Endodermal cell (in vitro differentiated cells): Measurements from ENCODE around the gene CBFA2T2. TPM values are rescaled to one million over a fixed set of nuclear protein-coding genes. Genes with fewer than 3 reads are reported as not detected.
"Not testable (repeated sequence)": the region's sequence is repeated elsewhere in the genome, so short reads cannot be mapped to it uniquely, and the experiment has no call there.

Source experiments
- DNase-seq: peaks from one replicate; pipeline ENCODE4 v3.0.0-alpha.2; 2017
- H3K27ac ChIP-seq: 2 replicates; pipeline ENCODE4 v1.5.1; 2013; ENCODE audit warnings: mild to moderate bottlenecking, low read depth, low read length, moderate library complexity
- H3K27me3 ChIP-seq: 2 replicates; pipeline ENCODE4 v1.6.1; 2013; ENCODE audit warnings: mild to moderate bottlenecking, low read length, moderate library complexity; ENCODE audit not compliant: insufficient read depth, control insufficient read depth, poor library complexity, severe bottlenecking
- H3K36me3 ChIP-seq: 2 replicates; pipeline ENCODE4 v1.7.0; 2013; ENCODE audit warnings: mild to moderate bottlenecking, low read length, moderate library complexity; ENCODE audit not compliant: control insufficient read depth, insufficient read depth
- H3K4me1 ChIP-seq: one replicate; pipeline ENCODE4 v1.7.0; 2013; ENCODE audit warnings: low read length; ENCODE audit not compliant: control insufficient read depth, insufficient read depth
- H3K4me3 ChIP-seq: 2 replicates; pipeline ENCODE4 v1.5.1; 2013; ENCODE audit warnings: mild to moderate bottlenecking, low read length, moderate library complexity
- H3K9ac ChIP-seq: 2 replicates; pipeline ENCODE4 v1.6.1; 2013; ENCODE audit warnings: mild to moderate bottlenecking, low read length, moderate library complexity; ENCODE audit not compliant: poor library complexity, severe bottlenecking; ENCODE audit errors: extremely low read depth
- H3K9me3 ChIP-seq: 2 replicates; pipeline ENCODE4 v1.6.1; 2013; ENCODE audit warnings: mild to moderate bottlenecking, low read length, moderate library complexity; ENCODE audit not compliant: control insufficient read depth
- H3K27ac Mint-ChIP-seq: 2 replicates; pipeline ENCODE4 v1.8.0; 2020; ENCODE audit warnings: mixed read lengths
- H3K27me3 Mint-ChIP-seq: 2 replicates; pipeline ENCODE4 v1.8.0; 2021; ENCODE audit warnings: mild to moderate bottlenecking, mixed read lengths; ENCODE audit not compliant: insufficient read depth
- H3K36me3 Mint-ChIP-seq: 2 replicates; pipeline ENCODE4 v1.8.0; 2020; ENCODE audit warnings: low read depth, mixed read lengths
- H3K4me1 Mint-ChIP-seq: 2 replicates; pipeline ENCODE4 v1.8.0; 2020; ENCODE audit warnings: mixed read lengths
- H3K4me3 Mint-ChIP-seq: 2 replicates; pipeline ENCODE4 v1.8.0; 2020; ENCODE audit warnings: mild to moderate bottlenecking, moderate library complexity, mixed read lengths
- H3K9me3 Mint-ChIP-seq: 2 replicates; pipeline ENCODE4 v1.8.0; 2020; ENCODE audit warnings: mild to moderate bottlenecking, mixed read lengths
- WGBS, 2 experiments: methylation state at CpG; one replicate each; pipeline versions ENCODE4 v1.1.5 to v1.1.7; 2013; ENCODE audit warnings: missing lambda C conversion rate in 2 of 2, mixed read lengths in 1 of 2; ENCODE audit not compliant: insufficient coverage in 1 of 2, insufficient read length in 1 of 2; 5-methylcytosine and 5-hydroxymethylcytosine counted together
- total RNA-seq, 2 donors: library from RNA; stranded (reverse); fragmentation: NEBNext Ultra II Directional in 1 of 2; extraction: Animal tissue kit (Norgen Biotek cat#: 25700) in 1 of 2; gene quantifications; 2 replicates in 1 of 2; 3 replicates in 1 of 2; pipeline ENCODE4 v1.2.1, GENCODE V29; 2021
- TF ChIP-seq, protein P1 (sequence below): fragments of 200-600 bp; sonication (generic); conservative IDR thresholded peaks from 2 replicates; pipeline ENCODE4 v1.5.0; 2021; ENCODE audit warnings: antibody characterized with exemption, mild to moderate bottlenecking

CBFA2T2 gene
- total RNA-seq, 2 donors from 2014 or later: 26.8 to 32.7 TPM

DNA sequence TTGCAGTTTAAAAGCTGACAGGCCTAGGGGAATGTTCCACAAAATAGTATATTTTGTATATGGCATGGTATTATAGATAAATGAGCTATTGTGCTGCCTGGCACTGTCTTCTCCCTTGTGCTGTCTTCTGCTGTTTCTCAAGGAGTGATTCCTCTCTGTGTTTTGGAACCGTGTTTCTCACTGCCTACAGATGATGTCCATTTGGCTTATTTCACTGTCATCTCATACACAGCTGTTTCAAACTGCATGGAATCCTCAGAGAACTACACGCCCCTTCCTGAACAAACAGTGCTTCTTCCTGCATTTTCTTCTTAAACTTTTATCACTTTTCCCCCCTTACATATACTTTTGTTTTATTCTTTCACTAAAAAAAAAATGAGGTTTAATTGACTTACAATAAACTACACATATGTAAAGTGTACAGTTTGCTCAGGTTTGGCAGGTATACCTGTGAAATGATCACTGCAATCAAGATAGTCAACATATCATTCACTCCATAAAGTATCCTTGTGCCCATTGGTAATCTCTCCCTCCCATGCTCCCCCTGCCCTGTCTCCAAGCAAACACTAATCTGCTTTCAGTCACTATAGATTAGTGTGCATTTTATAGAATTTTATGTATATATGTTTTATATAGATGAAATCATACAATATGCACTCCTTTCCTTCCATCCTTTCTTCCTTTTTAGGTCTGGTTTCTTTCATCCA, 43.0 kb downstream of the CBFA2T2 start:
- no peak overlapping the region for H3K27ac ChIP-seq
- H3K36me3 Mint-ChIP-seq: peaks cover 21% of the 10 kb centered on the region

DNA sequence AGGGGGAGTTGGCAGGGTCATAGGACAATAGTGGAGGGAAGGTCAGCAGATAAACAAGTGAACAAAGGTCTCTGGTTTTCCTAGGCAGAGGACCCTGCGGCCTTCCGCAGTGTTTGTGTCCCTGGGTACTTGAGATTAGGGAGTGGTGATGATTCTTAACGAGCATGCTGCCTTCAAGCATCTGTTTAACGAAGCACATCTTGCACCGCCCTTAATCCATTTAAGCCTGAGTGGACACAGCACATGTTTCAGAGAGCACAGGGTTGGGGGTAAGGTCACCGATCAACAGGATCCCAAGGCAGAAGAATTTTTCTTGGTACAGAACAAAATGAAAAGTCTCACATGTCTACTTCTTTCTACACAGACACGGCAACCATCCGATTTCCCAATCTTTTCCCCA, 45.8 kb downstream of the CBFA2T2 start:
- not testable (repeated sequence) for H3K27me3 ChIP-seq, H3K4me1 ChIP-seq, H3K27me3 Mint-ChIP-seq, H3K36me3 ChIP-seq, H3K4me1 Mint-ChIP-seq, H3K4me3 Mint-ChIP-seq, H3K27ac Mint-ChIP-seq, H3K27ac ChIP-seq, DNase-seq, H3K9ac ChIP-seq, H3K4me3 ChIP-seq
- 100% methylated on average over 2 of the region's 8 CpGs; no CpG with 5 or more reads in 1 of the 2 experiments for WGBS, 2 experiments
- H3K9me3 ChIP-seq: peaks cover 11% of the 10 kb centered on the region
- peaks cover 22% of the 10 kb centered on the region for H3K36me3 Mint-ChIP-seq
- H3K9me3 Mint-ChIP-seq: peaks cover 26% of the 10 kb centered on the region

More for the DNA sequence above, 43.0 kb downstream of the CBFA2T2 start:
- H3K9me3 ChIP-seq: peaks cover 8% of the 10 kb centered on the region
- Mint-ChIP-seq H3K4me1 (no peaks in the 10 kb centered on the region), H3K27me3 (no peaks in the 10 kb centered on the region), H3K27ac (no peak overlapping the region), H3K9me3 (peaks cover 17% of the 10 kb centered on the region), H3K4me3 (no peak overlapping the region)
- no peak overlapping the region for H3K4me3 ChIP-seq
- no peak for DNase-seq
- TF ChIP-seq, protein P1, sequence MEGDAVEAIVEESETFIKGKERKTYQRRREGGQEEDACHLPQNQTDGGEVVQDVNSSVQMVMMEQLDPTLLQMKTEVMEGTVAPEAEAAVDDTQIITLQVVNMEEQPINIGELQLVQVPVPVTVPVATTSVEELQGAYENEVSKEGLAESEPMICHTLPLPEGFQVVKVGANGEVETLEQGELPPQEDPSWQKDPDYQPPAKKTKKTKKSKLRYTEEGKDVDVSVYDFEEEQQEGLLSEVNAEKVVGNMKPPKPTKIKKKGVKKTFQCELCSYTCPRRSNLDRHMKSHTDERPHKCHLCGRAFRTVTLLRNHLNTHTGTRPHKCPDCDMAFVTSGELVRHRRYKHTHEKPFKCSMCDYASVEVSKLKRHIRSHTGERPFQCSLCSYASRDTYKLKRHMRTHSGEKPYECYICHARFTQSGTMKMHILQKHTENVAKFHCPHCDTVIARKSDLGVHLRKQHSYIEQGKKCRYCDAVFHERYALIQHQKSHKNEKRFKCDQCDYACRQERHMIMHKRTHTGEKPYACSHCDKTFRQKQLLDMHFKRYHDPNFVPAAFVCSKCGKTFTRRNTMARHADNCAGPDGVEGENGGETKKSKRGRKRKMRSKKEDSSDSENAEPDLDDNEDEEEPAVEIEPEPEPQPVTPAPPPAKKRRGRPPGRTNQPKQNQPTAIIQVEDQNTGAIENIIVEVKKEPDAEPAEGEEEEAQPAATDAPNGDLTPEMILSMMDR: no peak
- WGBS, 2 experiments: 84 to 92% methylated on average over 2 of the region's 2 CpGs
- no peak overlapping the region for H3K9ac ChIP-seq
- no peaks in the 10 kb centered on the region for H3K4me1 ChIP-seq
- H3K36me3 ChIP-seq: peaks cover 8% of the 10 kb centered on the region
- no peaks in the 10 kb centered on the region for H3K27me3 ChIP-seq

DNA sequence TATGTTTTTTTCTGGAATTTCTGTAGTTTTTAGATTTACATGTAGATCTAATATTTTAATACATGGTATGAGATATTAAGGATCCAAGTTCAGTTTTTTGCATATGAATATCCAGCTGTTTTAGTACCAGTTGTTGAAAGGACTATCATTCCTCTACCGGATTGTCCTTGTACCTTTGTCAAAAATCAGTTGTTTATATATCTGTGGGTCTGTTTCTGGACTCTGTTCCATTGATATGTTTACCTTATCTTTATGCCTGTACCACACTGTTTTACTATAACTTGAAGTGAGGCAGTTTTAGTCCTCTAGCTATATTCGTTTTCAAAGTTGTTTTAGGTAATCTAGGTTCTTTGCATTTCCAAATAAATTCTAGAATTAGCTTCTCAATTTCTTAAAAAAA, 47.7 kb downstream of the CBFA2T2 start:
- peaks cover 22% of the 10 kb centered on the region for H3K36me3 Mint-ChIP-seq
- H3K36me3 ChIP-seq: peaks cover 5% of the 10 kb centered on the region
- no peaks in the 10 kb centered on the region for H3K4me1 ChIP-seq
- no peak overlapping the region for H3K27ac Mint-ChIP-seq
- H3K4me3 Mint-ChIP-seq: no peak overlapping the region
- peaks cover 11% of the 10 kb centered on the region for H3K9me3 ChIP-seq
- peaks cover 26% of the 10 kb centered on the region for H3K9me3 Mint-ChIP-seq
- H3K27me3 Mint-ChIP-seq: no peaks in the 10 kb centered on the region
- H3K4me3 ChIP-seq: no peak overlapping the region
- H3K27me3 ChIP-seq: no peaks in the 10 kb centered on the region
- 100% methylated on average over 2 of the region's 2 CpGs; no CpG with 5 or more reads in 1 of the 2 experiments for WGBS, 2 experiments
- no peak for DNase-seq
- no peak overlapping the region for H3K27ac ChIP-seq
- TF ChIP-seq, protein P1: no peak
- H3K4me1 Mint-ChIP-seq: peaks cover 12% of the 10 kb centered on the region
- H3K9ac ChIP-seq: no peak overlapping the region
